Panc1 (cell line): Measurements from ENCODE around the gene NOTUM.

Experiments
- POLR2AphosphoS5 ChIP-seq: IDR thresholded peaks from 2 replicates; pipeline ENCODE4 v1.6.1; 2012; ENCODE audit warnings: mild to moderate bottlenecking, low read depth, low read length, moderate library complexity
- SIN3A ChIP-seq: IDR thresholded peaks from 2 replicates; pipeline ENCODE4 v1.6.1; 2012; ENCODE audit warnings: low read depth, mild to moderate bottlenecking, low read length, moderate library complexity, borderline replicate concordance; ENCODE audit not compliant: insufficient read depth
- TF ChIP-seq, protein P1 (sequence below), 2 experiments: IDR thresholded peaks; 2 replicates each; pipeline ENCODE4 v1.6.1; 2011 to 2012; ENCODE audit warnings: low read depth in 2 of 2, control low read depth in 1 of 2, low read length in 1 of 2, mild to moderate bottlenecking in 1 of 2, moderate library complexity in 1 of 2; ENCODE audit not compliant: insufficient read depth in 1 of 2
- TF ChIP-seq, protein P2 (sequence below): fragments of 450-650 bp; IDR thresholded peaks from 2 replicates; pipeline ENCODE4 v1.5.1; 2017; ENCODE audit warnings: mild to moderate bottlenecking

- TF ChIP-seq POLR2AphosphoS5 (no peak), SIN3A (no peak)
- TF ChIP-seq, protein P1, sequence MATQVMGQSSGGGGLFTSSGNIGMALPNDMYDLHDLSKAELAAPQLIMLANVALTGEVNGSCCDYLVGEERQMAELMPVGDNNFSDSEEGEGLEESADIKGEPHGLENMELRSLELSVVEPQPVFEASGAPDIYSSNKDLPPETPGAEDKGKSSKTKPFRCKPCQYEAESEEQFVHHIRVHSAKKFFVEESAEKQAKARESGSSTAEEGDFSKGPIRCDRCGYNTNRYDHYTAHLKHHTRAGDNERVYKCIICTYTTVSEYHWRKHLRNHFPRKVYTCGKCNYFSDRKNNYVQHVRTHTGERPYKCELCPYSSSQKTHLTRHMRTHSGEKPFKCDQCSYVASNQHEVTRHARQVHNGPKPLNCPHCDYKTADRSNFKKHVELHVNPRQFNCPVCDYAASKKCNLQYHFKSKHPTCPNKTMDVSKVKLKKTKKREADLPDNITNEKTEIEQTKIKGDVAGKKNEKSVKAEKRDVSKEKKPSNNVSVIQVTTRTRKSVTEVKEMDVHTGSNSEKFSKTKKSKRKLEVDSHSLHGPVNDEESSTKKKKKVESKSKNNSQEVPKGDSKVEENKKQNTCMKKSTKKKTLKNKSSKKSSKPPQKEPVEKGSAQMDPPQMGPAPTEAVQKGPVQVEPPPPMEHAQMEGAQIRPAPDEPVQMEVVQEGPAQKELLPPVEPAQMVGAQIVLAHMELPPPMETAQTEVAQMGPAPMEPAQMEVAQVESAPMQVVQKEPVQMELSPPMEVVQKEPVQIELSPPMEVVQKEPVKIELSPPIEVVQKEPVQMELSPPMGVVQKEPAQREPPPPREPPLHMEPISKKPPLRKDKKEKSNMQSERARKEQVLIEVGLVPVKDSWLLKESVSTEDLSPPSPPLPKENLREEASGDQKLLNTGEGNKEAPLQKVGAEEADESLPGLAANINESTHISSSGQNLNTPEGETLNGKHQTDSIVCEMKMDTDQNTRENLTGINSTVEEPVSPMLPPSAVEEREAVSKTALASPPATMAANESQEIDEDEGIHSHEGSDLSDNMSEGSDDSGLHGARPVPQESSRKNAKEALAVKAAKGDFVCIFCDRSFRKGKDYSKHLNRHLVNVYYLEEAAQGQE (IDR thresholded peaks at IDR 0.05; ENCODE audit: insufficient read depth in 1 of 2, low read depth in 2 of 2, low read length in 1 of 2), result no peak
- TF ChIP-seq, protein P2, sequence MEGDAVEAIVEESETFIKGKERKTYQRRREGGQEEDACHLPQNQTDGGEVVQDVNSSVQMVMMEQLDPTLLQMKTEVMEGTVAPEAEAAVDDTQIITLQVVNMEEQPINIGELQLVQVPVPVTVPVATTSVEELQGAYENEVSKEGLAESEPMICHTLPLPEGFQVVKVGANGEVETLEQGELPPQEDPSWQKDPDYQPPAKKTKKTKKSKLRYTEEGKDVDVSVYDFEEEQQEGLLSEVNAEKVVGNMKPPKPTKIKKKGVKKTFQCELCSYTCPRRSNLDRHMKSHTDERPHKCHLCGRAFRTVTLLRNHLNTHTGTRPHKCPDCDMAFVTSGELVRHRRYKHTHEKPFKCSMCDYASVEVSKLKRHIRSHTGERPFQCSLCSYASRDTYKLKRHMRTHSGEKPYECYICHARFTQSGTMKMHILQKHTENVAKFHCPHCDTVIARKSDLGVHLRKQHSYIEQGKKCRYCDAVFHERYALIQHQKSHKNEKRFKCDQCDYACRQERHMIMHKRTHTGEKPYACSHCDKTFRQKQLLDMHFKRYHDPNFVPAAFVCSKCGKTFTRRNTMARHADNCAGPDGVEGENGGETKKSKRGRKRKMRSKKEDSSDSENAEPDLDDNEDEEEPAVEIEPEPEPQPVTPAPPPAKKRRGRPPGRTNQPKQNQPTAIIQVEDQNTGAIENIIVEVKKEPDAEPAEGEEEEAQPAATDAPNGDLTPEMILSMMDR, result no peak
Measured at GRCh38 chr17:81934098-81934757, 26.8 kb downstream of the NOTUM start.
